Keratinocyte (primary cell): ENCODE measurements around the gene CCDC24. TPM values are rescaled to one million over a fixed set of nuclear protein-coding genes. Genes with fewer than 3 reads are reported as not detected.

Experiments
- DNase-seq: peaks from one replicate; pipeline ENCODE4 v3.0.0-alpha.2; 2011; ENCODE audit warnings: low read depth, missing footprints, low spot score
- FAIRE-seq: peaks from 2 replicates; lab custom pipeline; 2011; peaks lifted over from hg19 to GRCh38; lab: Jason Lieb, UNC
- H2AFZ ChIP-seq: 2 replicates; pipeline ENCODE4 v1.6.0; 2012; ENCODE audit warnings: low read length, control low read depth, inconsistent platforms; ENCODE audit not compliant: control insufficient read depth
- H3K27ac ChIP-seq: 2 replicates; pipeline ENCODE4 v1.5.1; 2011; ENCODE audit warnings: low read length; ENCODE audit not compliant: control insufficient read depth, insufficient read depth
- H3K27me3 ChIP-seq: 3 replicates; pipeline ENCODE4 v1.6.0; 2011; ENCODE audit warnings: low read length; ENCODE audit not compliant: control insufficient read depth, insufficient read depth; ENCODE audit errors: extremely low read depth
- H3K36me3 ChIP-seq, 2 experiments: 2 replicates in 1 of 2; 3 replicates in 1 of 2; pipeline ENCODE4 v1.5.1; 2011; ENCODE audit warnings: low read length in 2 of 2, mild to moderate bottlenecking in 1 of 2; ENCODE audit not compliant: control insufficient read depth in 2 of 2, insufficient read depth in 2 of 2; ENCODE audit errors: extremely low read depth in 1 of 2
- H3K4me1 ChIP-seq: 3 replicates; pipeline ENCODE4 v1.5.1; 2011; ENCODE audit warnings: low read length; ENCODE audit not compliant: control insufficient read depth, insufficient read depth; ENCODE audit errors: extremely low read depth
- H3K4me2 ChIP-seq: 3 replicates; pipeline ENCODE4 v1.6.0; 2011; ENCODE audit warnings: low read depth, low read length; ENCODE audit not compliant: control insufficient read depth, insufficient read depth; ENCODE audit errors: extremely low read depth
- H3K4me3 ChIP-seq, 3 experiments: fragments of 200-600 bp in 1 of 3; sonication (generic) in 1 of 3; 2 replicates in 2 of 3; 3 replicates in 1 of 3; pipeline ENCODE4 v1.5.1; 2011 to 2016; ENCODE audit warnings: low read length in 3 of 3, mild to moderate bottlenecking in 3 of 3, control low read depth in 2 of 3, inconsistent platforms in 1 of 3, low read depth in 1 of 3, mixed read lengths in 1 of 3, mixed run types in 1 of 3, moderate library complexity in 1 of 3; ENCODE audit not compliant: control insufficient read depth in 2 of 3, insufficient read depth in 2 of 3; ENCODE audit errors: extremely low read depth in 1 of 3
- H3K79me2 ChIP-seq: 2 replicates; pipeline ENCODE4 v1.6.0; 2012; ENCODE audit warnings: low read length; ENCODE audit not compliant: control insufficient read depth, insufficient read depth
- H3K9ac ChIP-seq: 3 replicates; pipeline ENCODE4 v1.6.0; 2011; ENCODE audit warnings: low read length; ENCODE audit not compliant: control insufficient read depth, insufficient read depth; ENCODE audit errors: extremely low read depth
- H3K9me1 ChIP-seq: 3 replicates; pipeline ENCODE4 v1.6.0; 2011; ENCODE audit warnings: low read length; ENCODE audit not compliant: control insufficient read depth, insufficient read depth; ENCODE audit errors: extremely low read depth
- H3K9me3 ChIP-seq: 2 replicates; pipeline ENCODE4 v1.5.1; 2012; ENCODE audit warnings: low read depth, low read length; ENCODE audit not compliant: control insufficient read depth
- H4K20me1 ChIP-seq: 3 replicates; pipeline ENCODE4 v1.6.0; 2011; ENCODE audit warnings: low read length; ENCODE audit not compliant: control insufficient read depth, insufficient read depth; ENCODE audit errors: extremely low read depth
- EZH2 ChIP-seq: IDR thresholded peaks from one replicate; pipeline ENCODE4 v1.6.1; 2012; ENCODE audit warnings: inconsistent platforms, mild to moderate bottlenecking, low read length, moderate library complexity
- dilution Hi-C: fragments of 300-500 bp; cut with MboI; formaldehyde crosslinking; loops from one replicate; pipeline ENCODE4 v1.7.0; 2020; ENCODE audit warnings: low sequenced_read_pairs; ENCODE audit not compliant: extremely low pct_ligation_motif_present
- polyA plus RNA-seq, 5 experiments: library from polyadenylated mRNA; depleted of rRNA in 3 of 5; stranded (reverse) in 3 of 5; stranded (forward) in 1 of 5; unstranded in 1 of 5; fragments of >200 nt; gene quantifications; 1 replicate in 1 of 5; 2 replicates in 3 of 5; 3 replicates in 1 of 5; pipeline versions ENCODE4 v1.2.1 to v1.2.3, GENCODE V29; 2011 to 2012; ENCODE audit warnings: missing spikeins in 2 of 5, low read depth in 1 of 5, low replicate concordance in 1 of 5
- TF ChIP-seq, protein P1 (sequence below), 3 experiments: IDR thresholded peaks in 1 of 3; conservative IDR thresholded peaks in 1 of 3; optimal IDR thresholded peaks in 1 of 3; 2 replicates in 2 of 3; 3 replicates in 1 of 3; pipeline versions ENCODE3 to v1.5.1; 2011; ENCODE audit warnings: low read length in 3 of 3, mild to moderate bottlenecking in 3 of 3, moderate library complexity in 2 of 3, control low read depth in 1 of 3, inconsistent platforms in 1 of 3; ENCODE audit not compliant: insufficient read depth in 2 of 3; ENCODE audit errors: extremely low read depth in 1 of 3

Gene CCDC24
- polyA plus RNA-seq, 1 donor (not counting 4 experiments of a cell fraction or from before 2014, with no cell fraction given) = 5.2 TPM

DNA sequence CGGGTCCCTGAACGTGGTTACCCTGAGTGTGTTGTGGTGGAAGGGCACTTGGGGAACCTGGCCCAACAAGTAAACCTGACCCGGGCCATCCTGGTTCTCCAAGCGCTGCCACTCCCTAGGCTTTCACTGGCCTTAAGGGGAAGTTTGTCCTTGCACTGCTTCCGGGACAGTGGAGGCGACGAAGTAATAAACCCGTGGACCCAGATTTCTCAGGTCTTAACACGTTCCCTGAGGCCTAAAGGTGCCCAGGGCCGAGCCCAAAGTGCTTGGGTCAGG lies 261 bp upstream of the CCDC24 start:
- peaks cover 4 to 14% of the 10 kb centered on the region in 2 experiments for H3K36me3 ChIP-seq
- H2AFZ ChIP-seq = peak overlapping the region; percentile 42
- peaks cover 31% of the 10 kb centered on the region for H3K4me1 ChIP-seq
- TF ChIP-seq EZH2 = no peak
- TF ChIP-seq, protein P1, sequence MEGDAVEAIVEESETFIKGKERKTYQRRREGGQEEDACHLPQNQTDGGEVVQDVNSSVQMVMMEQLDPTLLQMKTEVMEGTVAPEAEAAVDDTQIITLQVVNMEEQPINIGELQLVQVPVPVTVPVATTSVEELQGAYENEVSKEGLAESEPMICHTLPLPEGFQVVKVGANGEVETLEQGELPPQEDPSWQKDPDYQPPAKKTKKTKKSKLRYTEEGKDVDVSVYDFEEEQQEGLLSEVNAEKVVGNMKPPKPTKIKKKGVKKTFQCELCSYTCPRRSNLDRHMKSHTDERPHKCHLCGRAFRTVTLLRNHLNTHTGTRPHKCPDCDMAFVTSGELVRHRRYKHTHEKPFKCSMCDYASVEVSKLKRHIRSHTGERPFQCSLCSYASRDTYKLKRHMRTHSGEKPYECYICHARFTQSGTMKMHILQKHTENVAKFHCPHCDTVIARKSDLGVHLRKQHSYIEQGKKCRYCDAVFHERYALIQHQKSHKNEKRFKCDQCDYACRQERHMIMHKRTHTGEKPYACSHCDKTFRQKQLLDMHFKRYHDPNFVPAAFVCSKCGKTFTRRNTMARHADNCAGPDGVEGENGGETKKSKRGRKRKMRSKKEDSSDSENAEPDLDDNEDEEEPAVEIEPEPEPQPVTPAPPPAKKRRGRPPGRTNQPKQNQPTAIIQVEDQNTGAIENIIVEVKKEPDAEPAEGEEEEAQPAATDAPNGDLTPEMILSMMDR (optimal IDR thresholded peaks at IDR 0.05 in 1 of 3, IDR thresholded peaks at IDR 0.05 in 1 of 3, conservative IDR thresholded peaks at IDR 0.05 in 1 of 3; ENCODE audit: extremely low read depth in 1 of 3, insufficient read depth in 2 of 3, low read length in 3 of 3) = no peak
- no peaks in the 10 kb centered on the region for H3K9me3 ChIP-seq
- no peaks in the 10 kb centered on the region for H3K79me2 ChIP-seq
- peak overlapping the region; percentile 58 to 68 (median 61) for H3K4me3 ChIP-seq
- H3K27me3 ChIP-seq = no peaks in the 10 kb centered on the region
- peak overlapping the region; percentile 85 for H3K4me2 ChIP-seq
- no peaks in the 10 kb centered on the region for H3K9me1 ChIP-seq
- FAIRE-seq = no peak
- peak overlapping the region; percentile 90 for H3K27ac ChIP-seq
- H3K9ac ChIP-seq = peak overlapping the region; percentile 83
- no peaks in the 10 kb centered on the region for H4K20me1 ChIP-seq
- DNase-seq = no peak
- dilution Hi-C loops = no loop called here

- Histone ChIP-seq H3K9me1 (no peaks in the 10 kb centered on the region), H3K36me3 (peaks cover 4 to 5% of the 10 kb centered on the region in 2 experiments), H3K27me3 (no peaks in the 10 kb centered on the region), H3K4me1 (peaks cover 23% of the 10 kb centered on the region), H3K9me3 (no peaks in the 10 kb centered on the region), H4K20me1 (no peaks in the 10 kb centered on the region), H3K4me2 (peak overlapping the region; percentile 85), H2AFZ (no peak overlapping the region), H3K4me3 (peak overlapping the region; percentile 58 to 68 (median 61)), H3K9ac (peak overlapping the region; percentile 83), H3K27ac (peak overlapping the region; percentile 90), H3K79me2 (no peaks in the 10 kb centered on the region)
- TF ChIP-seq EZH2 = no peak
- TF ChIP-seq, protein P1 (optimal IDR thresholded peaks at IDR 0.05 in 1 of 3, IDR thresholded peaks at IDR 0.05 in 1 of 3, conservative IDR thresholded peaks at IDR 0.05 in 1 of 3; ENCODE audit: extremely low read depth in 1 of 3, insufficient read depth in 2 of 3, low read length in 3 of 3) = no peak
- DNase-seq (no peak), FAIRE-seq (no peak)
- dilution Hi-C loops = no loop called here
Observed at GRCh38 chr1:43992232-43992995, 1.0 kb downstream of the CCDC24 start.
